Superior temporal gyrus (tissue), 1 donor: ENCODE data around the gene R3HCC1L.

Experiments used
- DNase-seq: peaks from one replicate; pipeline ENCODE4 v3.0.0-alpha.2; 2016; ENCODE audit errors: extremely low spot score

R3HCC1L gene

GRCh38 chr10:98134431-98135221 lies at the start of gene R3HCC1L:
R3HCC1L (plus strand) TSS chr10:98134657; CDS start chr10:98208115, 73,458 bp downstream.
- DNase-seq, result peak; percentile 88

- DNase-seq, result no peak
Observed at GRCh38 chr10:98085238-98085637, 49.2 kb upstream of the R3HCC1L start.

GRCh38 chr10:98086837-98087708 lies 47.4 kb upstream of the R3HCC1L start:
- DNase-seq, result no peak

- DNase-seq, result no peak
Observed at GRCh38 chr10:98088186-98088971, 46.1 kb upstream of the R3HCC1L start.

GRCh38 chr10:98090822-98091221 lies 43.6 kb upstream of the R3HCC1L start:
- DNase-seq, result no peak

- no peak for DNase-seq
Observed at GRCh38 chr10:98096316-98096715, 38.1 kb upstream of the R3HCC1L start.

GRCh38 chr10:98096731-98097130 lies 37.7 kb upstream of the R3HCC1L start:
- DNase-seq, result no peak

- no peak for DNase-seq
Observed at GRCh38 chr10:98097175-98097574, 37.3 kb upstream of the R3HCC1L start.

- DNase-seq, result no peak
Observed at GRCh38 chr10:98097616-98098015, 36.8 kb upstream of the R3HCC1L start.

- DNase-seq, result no peak
Observed at GRCh38 chr10:98098247-98098646, 36.2 kb upstream of the R3HCC1L start.

GRCh38 chr10:98100476-98100875 lies 34.0 kb upstream of the R3HCC1L start:
- DNase-seq, result no peak

- no peak for DNase-seq
Observed at GRCh38 chr10:98101366-98101765, 33.1 kb upstream of the R3HCC1L start.

GRCh38 chr10:98104125-98104524 lies 30.3 kb upstream of the R3HCC1L start:
- DNase-seq, result no peak

GRCh38 chr10:98106531-98106930 lies 27.9 kb upstream of the R3HCC1L start:
- DNase-seq, result no peak

- no peak for DNase-seq
Observed at GRCh38 chr10:98107644-98108430, 26.6 kb upstream of the R3HCC1L start.

- DNase-seq, result no peak
Observed at GRCh38 chr10:98110356-98110755, 24.1 kb upstream of the R3HCC1L start.

GRCh38 chr10:98115031-98115787 lies 19.2 kb upstream of the R3HCC1L start:
- no peak for DNase-seq

- DNase-seq, result no peak
Observed at GRCh38 chr10:98119891-98120290, 14.6 kb upstream of the R3HCC1L start.

GRCh38 chr10:98125940-98126631 lies 8.4 kb upstream of the R3HCC1L start:
- DNase-seq, result no peak

- DNase-seq, result no peak
Observed at GRCh38 chr10:98128802-98129201, 5.7 kb upstream of the R3HCC1L start.
